Neuronal stem cell (in vitro differentiated cells): ENCODE data around the gene DELE1.

ENCODE experiments used
- DNase-seq: peaks from one replicate; pipeline ENCODE4 v3.0.0-alpha.2; 2013; ENCODE audit warnings: low spot score
- H2AFZ ChIP-seq: one replicate; pipeline ENCODE4 v1.6.1; 2013; ENCODE audit warnings: mild to moderate bottlenecking, low read length, inconsistent platforms
- H2AK5ac ChIP-seq: 2 replicates; pipeline ENCODE4 v1.6.1; 2013; ENCODE audit warnings: low read depth, mild to moderate bottlenecking, inconsistent platforms, low read length, moderate library complexity, mixed read lengths
- H2BK120ac ChIP-seq: 2 replicates; pipeline ENCODE4 v1.6.1; 2013; ENCODE audit warnings: low read depth, mild to moderate bottlenecking, inconsistent platforms, low read length, moderate library complexity, mixed read lengths
- H2BK12ac ChIP-seq: one replicate; pipeline ENCODE4 v1.6.1; 2013; ENCODE audit warnings: low read length, inconsistent platforms
- H2BK15ac ChIP-seq: 2 replicates; pipeline ENCODE4 v1.6.1; 2013; ENCODE audit warnings: mild to moderate bottlenecking, low read length, inconsistent platforms, mixed read lengths
- H2BK5ac ChIP-seq: one replicate; pipeline ENCODE4 v1.6.1; 2013; ENCODE audit warnings: inconsistent platforms, mild to moderate bottlenecking, low read length, moderate library complexity
- H3K14ac ChIP-seq: one replicate; pipeline ENCODE4 v1.6.1; 2013; ENCODE audit warnings: low read length, inconsistent platforms
- H3K18ac ChIP-seq: 2 replicates; pipeline ENCODE4 v1.6.1; 2013; ENCODE audit warnings: low read length, inconsistent platforms
- H3K23ac ChIP-seq: 2 replicates; pipeline ENCODE4 v1.6.1; 2013; ENCODE audit warnings: low read depth, mild to moderate bottlenecking, mixed read lengths, low read length, inconsistent platforms; ENCODE audit not compliant: poor library complexity
- H3K27ac ChIP-seq: replicated peaks from 3 replicates; pipeline ENCODE4 v1.5.1; 2013; ENCODE audit warnings: low read length, inconsistent platforms
- H3K27me3 ChIP-seq, 3 experiments: 2 replicates each; pipeline ENCODE4 v1.6.1; 2013; ENCODE audit warnings: low read length in 3 of 3, mild to moderate bottlenecking in 2 of 3, inconsistent platforms in 1 of 3, low read depth in 1 of 3, mixed read lengths in 1 of 3, moderate library complexity in 1 of 3; ENCODE audit not compliant: control insufficient read depth in 3 of 3, insufficient read depth in 3 of 3
- H3K36me3 ChIP-seq, 2 donors: replicated peaks in 1 of 2; 2 replicates each; pipeline ENCODE4 v1.6.1; 2013; ENCODE audit warnings: low read length in 2 of 2; ENCODE audit not compliant: control insufficient read depth in 2 of 2, insufficient read depth in 2 of 2
- H3K4ac ChIP-seq: 2 replicates; pipeline ENCODE4 v1.6.1; 2013; ENCODE audit warnings: inconsistent platforms, mild to moderate bottlenecking, low read length, moderate library complexity
- H3K4me1 ChIP-seq, 2 donors: 1 replicate in 1 of 2; 2 replicates in 1 of 2; pipeline ENCODE4 v1.6.1; 2013; ENCODE audit warnings: low read length in 2 of 2, low read depth in 1 of 2; ENCODE audit not compliant: control insufficient read depth in 2 of 2, insufficient read depth in 1 of 2
- H3K4me2 ChIP-seq: one replicate; pipeline ENCODE4 v1.6.1; 2013; ENCODE audit warnings: mild to moderate bottlenecking, low read length, inconsistent platforms; ENCODE audit not compliant: insufficient read depth, poor library complexity, severe bottlenecking
- H3K4me3 ChIP-seq, 2 donors: 2 replicates each; pipeline ENCODE4 v1.5.1; 2013; ENCODE audit warnings: low read length in 2 of 2, mild to moderate bottlenecking in 2 of 2, inconsistent platforms in 1 of 2, moderate library complexity in 1 of 2
- H3K79me1 ChIP-seq: one replicate; pipeline ENCODE4 v1.6.1; 2013; ENCODE audit warnings: low read depth, mild to moderate bottlenecking, inconsistent platforms, low read length, moderate library complexity
- H3K9ac ChIP-seq: one replicate; pipeline ENCODE4 v1.6.1; 2013; ENCODE audit warnings: mild to moderate bottlenecking, low read depth, low read length, inconsistent platforms; ENCODE audit not compliant: poor library complexity
- H3K9me3 ChIP-seq, 2 donors: replicated peaks in 1 of 2; 2 replicates each; pipeline versions ENCODE3 to v1.6.1; 2013; ENCODE audit warnings: low read length in 2 of 2, mild to moderate bottlenecking in 2 of 2, inconsistent platforms in 1 of 2, low read depth in 1 of 2, mixed read lengths in 1 of 2, moderate library complexity in 1 of 2; ENCODE audit not compliant: control insufficient read depth in 2 of 2, insufficient read depth in 1 of 2
- H4K8ac ChIP-seq: one replicate; pipeline ENCODE4 v1.6.1; 2013; ENCODE audit warnings: low read depth, mild to moderate bottlenecking, inconsistent platforms, low read length, moderate library complexity
- H4K91ac ChIP-seq: one replicate; pipeline ENCODE4 v1.6.1; 2013; ENCODE audit warnings: low read length, low read depth, mild to moderate bottlenecking, inconsistent platforms; ENCODE audit not compliant: poor library complexity
- WGBS, 2 donors: extraction: QIAGEN DNeasy Blood & Tissue Kit; methylation state at CpG; one replicate each; pipeline ENCODE4 v1.1.7; 2013; ENCODE audit warnings: missing lambda C conversion rate in 2 of 2, mixed read lengths in 1 of 2; ENCODE audit not compliant: insufficient read length in 2 of 2, insufficient replicate concordance in 1 of 2; ENCODE audit errors: extremely low coverage in 2 of 2; 5-methylcytosine and 5-hydroxymethylcytosine counted together

Gene DELE1

DNA sequence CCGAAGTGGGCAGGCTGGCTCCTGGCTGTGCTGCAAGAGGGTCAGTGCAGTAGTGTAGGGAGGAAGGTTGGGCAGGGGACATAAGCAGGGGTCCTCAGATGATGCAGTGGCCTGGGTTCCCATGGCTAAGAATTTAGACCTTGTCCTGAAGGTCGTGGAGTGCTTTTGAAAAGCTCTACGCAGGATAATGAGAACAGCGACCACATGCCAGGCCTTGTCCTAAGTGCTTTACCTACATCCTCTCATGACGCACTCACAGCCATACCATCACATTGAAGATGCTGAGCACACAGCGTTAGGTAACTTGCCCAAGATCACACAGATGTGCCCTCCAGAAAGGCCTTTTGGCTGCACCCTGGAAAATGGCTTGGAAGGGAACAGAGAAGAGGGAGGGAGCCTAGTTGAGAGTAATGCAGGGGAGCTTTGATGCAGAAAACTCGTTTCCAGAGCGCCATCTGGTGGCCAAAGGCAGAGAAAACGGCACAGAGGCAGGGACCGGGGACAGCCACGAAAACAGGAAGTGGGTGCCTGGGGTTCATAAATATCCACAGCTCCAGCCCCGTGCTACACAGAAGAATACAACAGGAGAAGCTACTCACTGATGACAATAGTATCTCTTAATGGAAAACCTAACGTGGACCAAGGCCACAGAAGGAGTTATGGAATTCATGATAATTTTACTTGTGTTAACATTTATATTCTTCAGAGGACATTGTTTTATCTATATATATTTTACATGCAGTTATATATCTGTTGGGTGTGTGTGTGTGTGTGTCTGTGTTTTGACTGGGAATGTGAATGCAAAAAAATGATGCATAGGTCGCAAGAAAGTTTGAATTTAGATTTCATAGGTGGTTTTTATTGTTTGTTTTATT is 37.0 kb downstream of the DELE1 start:
- Histone ChIP-seq H3K23ac (no peak overlapping the region), H3K4me1 (peaks cover 7 to 26% of the 10 kb centered on the region in 2 donors), H3K79me1 (no peaks in the 10 kb centered on the region), H2AFZ (peak overlapping the region; percentile 71), H3K4me3 (no peak overlapping the region), H3K36me3 (no peaks in the 10 kb centered on the region), H3K9me3 (no peaks in the 10 kb centered on the region), H2BK15ac (no peak overlapping the region), H2AK5ac (peak overlapping the region; percentile 76), H3K27me3 (no peaks in the 10 kb centered on the region), H4K91ac (no peak overlapping the region), H3K4ac (no peak overlapping the region), H3K9ac (no peak overlapping the region), H3K14ac (peak overlapping the region; percentile 65), H4K8ac (no peak overlapping the region), H3K27ac (no peak overlapping the region), H3K18ac (peak overlapping the region; percentile 63), H2BK12ac (peak overlapping the region; percentile 5), H2BK120ac (no peak overlapping the region), H2BK5ac (no peak overlapping the region), H3K4me2 (no peak overlapping the region)
- no CpG with 5 or more reads among the region's 14 CpGs for WGBS, 2 donors
- DNase-seq: peak; percentile 89

DNA sequence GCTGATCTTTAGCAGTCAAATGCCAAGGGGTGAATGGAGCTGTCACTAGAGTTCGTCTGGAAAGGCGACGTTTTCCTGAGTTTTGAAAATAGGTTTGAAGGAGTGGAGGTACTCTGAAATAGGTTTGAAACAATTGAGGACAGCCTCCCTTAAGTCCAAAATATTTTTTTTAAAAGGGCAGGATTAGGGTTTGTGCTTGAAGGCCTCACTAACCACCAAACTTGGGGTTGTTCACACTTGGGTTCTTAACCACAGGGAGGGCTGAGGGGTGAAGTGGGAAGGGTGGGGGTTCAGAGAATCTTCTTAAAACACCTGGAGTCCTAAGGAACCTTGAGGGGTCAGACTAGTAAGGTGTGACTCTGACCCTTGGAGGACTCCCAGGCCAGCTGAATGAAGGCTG is 37.8 kb downstream of the DELE1 start:
- Histone ChIP-seq H3K14ac (no peak overlapping the region), H3K4ac (no peak overlapping the region), H3K36me3 (no peaks in the 10 kb centered on the region), H3K27ac (no peak overlapping the region), H2AK5ac (no peak overlapping the region), H2BK5ac (no peak overlapping the region), H3K18ac (no peak overlapping the region), H2BK15ac (no peak overlapping the region), H4K91ac (no peak overlapping the region), H3K4me1 (peaks cover 7 to 26% of the 10 kb centered on the region in 2 donors), H3K79me1 (no peaks in the 10 kb centered on the region), H3K4me2 (no peak overlapping the region), H3K27me3 (no peaks in the 10 kb centered on the region), H4K8ac (no peak overlapping the region), H2BK120ac (no peak overlapping the region), H2AFZ (peak overlapping the region; percentile 71), H3K9ac (no peak overlapping the region), H3K4me3 (no peak overlapping the region), H3K9me3 (no peaks in the 10 kb centered on the region), H3K23ac (no peak overlapping the region), H2BK12ac (no peak overlapping the region)
- no peak for DNase-seq
- WGBS, 2 donors: no CpG with 5 or more reads among the region's 3 CpGs

DNA sequence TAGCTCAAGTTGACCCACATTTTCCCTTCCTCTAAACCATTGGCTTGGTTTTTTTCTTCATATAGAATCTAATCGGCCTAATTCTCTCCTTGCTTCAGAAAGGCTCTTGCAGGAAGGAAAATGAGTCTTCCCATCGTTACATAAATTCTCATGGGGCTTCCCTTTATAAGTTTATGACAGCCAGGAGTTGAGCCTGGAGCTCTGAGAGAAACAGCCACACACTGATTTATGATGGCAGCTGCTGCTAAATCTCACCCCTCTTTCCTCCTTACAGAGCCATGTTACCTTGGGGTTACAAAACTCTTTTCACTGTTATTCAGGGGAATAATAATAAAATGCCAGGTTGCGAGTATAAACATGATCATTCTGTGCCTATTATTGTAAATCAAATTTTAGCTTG is 40.0 kb downstream of the DELE1 start:
- no peak overlapping the region for H3K14ac ChIP-seq
- no peak overlapping the region for H3K27ac ChIP-seq
- no peaks in the 10 kb centered on the region for H3K9me3 ChIP-seq
- H2BK5ac ChIP-seq: no peak overlapping the region
- no peak overlapping the region for H3K9ac ChIP-seq
- no peak overlapping the region for H3K4me2 ChIP-seq
- H3K4me3 ChIP-seq: no peak overlapping the region
- peaks cover 9 to 15% of the 10 kb centered on the region in 2 donors for H3K4me1 ChIP-seq
- no peak overlapping the region for H2BK120ac ChIP-seq
- no peak for DNase-seq
- no peak overlapping the region for H2BK15ac ChIP-seq
- H2AK5ac ChIP-seq: no peak overlapping the region
- H3K36me3 ChIP-seq: no peaks in the 10 kb centered on the region
- H3K4ac ChIP-seq: no peak overlapping the region
- H2BK12ac ChIP-seq: no peak overlapping the region
- no peak overlapping the region for H4K8ac ChIP-seq
- H2AFZ ChIP-seq: no peak overlapping the region
- WGBS, 2 donors: no CpG with 5 or more reads among the region's 3 CpGs
- no peaks in the 10 kb centered on the region for H3K79me1 ChIP-seq
- H3K18ac ChIP-seq: no peak overlapping the region
- no peaks in the 10 kb centered on the region for H3K27me3 ChIP-seq
- no peak overlapping the region for H3K23ac ChIP-seq
- H4K91ac ChIP-seq: no peak overlapping the region

DNA sequence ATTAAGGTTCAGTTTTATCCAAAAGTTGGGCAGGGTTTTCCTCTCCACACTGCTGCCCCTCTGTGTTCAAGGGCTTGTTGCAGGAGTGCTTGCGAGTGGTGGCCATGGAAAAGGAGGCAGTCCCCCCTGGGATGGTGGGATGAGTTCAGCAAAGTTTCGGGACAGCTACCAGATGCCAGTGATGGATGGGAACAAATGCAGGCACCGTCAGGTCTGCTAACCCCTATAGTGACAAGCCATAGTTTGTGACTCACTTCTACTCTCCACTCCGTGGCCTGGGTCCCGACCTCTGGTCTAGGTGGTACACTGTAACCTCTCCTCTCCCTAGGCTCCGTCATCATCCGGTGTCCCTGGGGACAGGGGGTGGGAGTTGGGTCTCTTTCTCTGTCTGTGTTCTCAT is 41.4 kb downstream of the DELE1 start:
- Histone ChIP-seq H2BK120ac (no peak overlapping the region), H4K91ac (no peak overlapping the region), H3K27me3 (no peaks in the 10 kb centered on the region), H3K4me1 (peaks cover 7 to 11% of the 10 kb centered on the region in 2 donors), H2AK5ac (no peak overlapping the region), H3K4ac (no peak overlapping the region), H2BK12ac (no peak overlapping the region), H2BK15ac (no peak overlapping the region), H3K79me1 (no peaks in the 10 kb centered on the region), H3K23ac (no peak overlapping the region), H3K4me3 (no peak overlapping the region), H2AFZ (peak overlapping the region; percentile 16), H3K14ac (no peak overlapping the region), H3K18ac (no peak overlapping the region), H3K36me3 (no peaks in the 10 kb centered on the region), H2BK5ac (no peak overlapping the region), H3K27ac (no peak overlapping the region), H4K8ac (no peak overlapping the region), H3K9me3 (no peaks in the 10 kb centered on the region), H3K9ac (no peak overlapping the region), H3K4me2 (no peak overlapping the region)
- DNase-seq: no peak
- WGBS, 2 donors: no CpG with 5 or more reads among the region's 7 CpGs
